NT2/D1 (cell line): Measurements from ENCODE around the gene ITGA7.

ENCODE experiments used
- SUZ12 ChIP-seq: IDR thresholded peaks from 2 replicates; pipeline ENCODE4 v1.6.1; 2011; ENCODE audit not compliant: insufficient read length, insufficient read depth; ENCODE audit errors: extremely low read depth
- YY1 ChIP-seq: IDR thresholded peaks from 2 replicates; pipeline ENCODE4 v1.6.1; 2011; ENCODE audit not compliant: insufficient read length, insufficient read depth
- ZNF274 ChIP-seq: IDR thresholded peaks from 2 replicates; pipeline ENCODE4 v1.6.1; 2011; ENCODE audit warnings: mild to moderate bottlenecking, low read depth, low read length

GRCh38 chr12:55707219-55707671 lies 459 bp downstream of the ITGA7 start:
- TF ChIP-seq YY1 (no peak), ZNF274 (no peak), SUZ12 (no peak)
